ENCODE results near the gene TCEA2.
A peak's percentile ranks its signal among the peaks of the same experiment; 100 is the strongest.

The TCEA2 gene

DNA sequence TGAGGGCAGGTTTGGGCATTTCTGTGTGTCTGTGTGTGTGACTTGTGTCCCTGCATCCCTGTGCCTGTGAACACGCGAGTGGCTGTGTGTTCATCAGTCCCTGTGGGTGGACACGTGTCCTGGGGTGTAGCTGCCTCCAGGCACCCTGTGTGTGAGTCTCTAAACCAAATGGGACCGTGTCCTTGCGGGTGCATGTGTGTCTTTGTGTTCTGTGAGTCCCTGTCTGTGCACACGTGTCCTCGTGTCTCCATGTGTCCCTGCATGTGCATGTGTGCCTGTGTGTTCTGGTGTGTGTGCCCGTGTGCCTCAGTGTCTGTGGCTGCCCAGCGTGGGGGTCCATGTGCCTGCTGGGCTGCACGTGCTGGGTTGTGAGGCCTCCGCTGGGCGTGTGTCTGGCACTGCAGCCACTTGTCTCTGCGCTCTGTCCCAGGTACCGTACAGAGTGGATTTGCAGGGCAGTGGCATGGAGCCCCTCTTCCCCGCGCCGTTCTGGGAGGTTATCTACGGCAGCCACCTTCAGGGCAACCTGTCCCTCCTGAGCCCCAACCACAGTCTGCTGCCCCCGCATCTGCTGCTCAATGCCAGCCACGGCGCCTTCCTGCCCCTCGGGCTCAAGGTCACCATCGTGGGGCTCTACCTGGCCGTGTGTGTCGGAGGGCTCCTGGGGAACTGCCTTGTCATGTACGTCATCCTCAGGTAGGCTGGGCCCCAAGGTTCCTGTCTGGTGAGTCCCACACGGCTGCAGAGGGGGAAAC is 29.4 kb downstream of the TCEA2 start:
- H3K36me3 ChIP-seq (ENCODE audit: control insufficient read depth in 1 of 2, insufficient read depth in 2 of 2, low read depth in 1 of 2, low read length in 2 of 2), result no peaks in the 10 kb centered on the region
- H3K9ac ChIP-seq (ENCODE audit: low read length), result no peak overlapping the region
- no peak for DNase-seq
- no peak overlapping the region for H2BK12ac ChIP-seq (ENCODE audit: low read length in 2 of 2)
- H3K4me1 ChIP-seq (ENCODE audit: control insufficient read depth, insufficient read depth, low read depth, low read length), result no peaks in the 10 kb centered on the region
- no peak overlapping the region for H3K27ac ChIP-seq (ENCODE audit: low read length, poor library complexity, severe bottlenecking)
- no peak overlapping the region for H2AK5ac ChIP-seq (ENCODE audit: low read length, severe bottlenecking)
- H3K27me3 ChIP-seq (ENCODE audit: control insufficient read depth in 1 of 2, insufficient read depth in 1 of 2, low read length in 2 of 2), result peaks cover 34 to 53% of the 10 kb centered on the region in 2 experiments
- no peak overlapping the region for H3K23ac ChIP-seq (ENCODE audit: low read length in 2 of 2)
- H3K4me2 ChIP-seq (ENCODE audit: low read length, poor library complexity, severe bottlenecking), result no peak overlapping the region
- H4K8ac ChIP-seq (ENCODE audit: low read length), result no peak overlapping the region
- H3K18ac ChIP-seq (ENCODE audit: low read depth in 1 of 2, low read length in 2 of 2), result no peak overlapping the region
- no peak overlapping the region for H2AFZ ChIP-seq (ENCODE audit: low read depth, low read length)
- H3K14ac ChIP-seq (ENCODE audit: low read length in 2 of 2), result no peak overlapping the region
- H3K4ac ChIP-seq (ENCODE audit: low read depth in 1 of 2, low read length in 2 of 2), result no peak overlapping the region
- H4K91ac ChIP-seq (ENCODE audit: low read length), result no peak overlapping the region
- H3K79me1 ChIP-seq (replicated peaks; ENCODE audit: low read length, poor library complexity, severe bottlenecking), result no peaks in the 10 kb centered on the region
- no peaks in the 10 kb centered on the region for H3K9me3 ChIP-seq (ENCODE audit: control insufficient read depth, low read length)
- H2BK5ac ChIP-seq (ENCODE audit: low read depth, low read length, poor library complexity, severe bottlenecking), result no peak overlapping the region
- H2BK120ac ChIP-seq (ENCODE audit: low read depth, low read length), result no peak overlapping the region
- 84% methylated on average over 27 of the region's 27 CpGs for WGBS
- no peak overlapping the region for H2BK15ac ChIP-seq (ENCODE audit: low read depth, poor library complexity, severe bottlenecking)
- H3K4me3 ChIP-seq (ENCODE audit: insufficient read depth in 1 of 2, low read depth in 1 of 2, low read length in 2 of 2), result no peak overlapping the region

- H2AK5ac ChIP-seq (ENCODE audit: low read length, severe bottlenecking), result no peak overlapping the region
- H3K4ac ChIP-seq (ENCODE audit: low read depth in 1 of 2, low read length in 2 of 2), result no peak overlapping the region
- H3K27ac ChIP-seq (ENCODE audit: low read length, poor library complexity, severe bottlenecking), result no peak overlapping the region
- peaks cover 28 to 48% of the 10 kb centered on the region in 2 experiments for H3K27me3 ChIP-seq (ENCODE audit: control insufficient read depth in 1 of 2, insufficient read depth in 1 of 2, low read length in 2 of 2)
- no peaks in the 10 kb centered on the region for H3K9me3 ChIP-seq (ENCODE audit: control insufficient read depth, low read length)
- H3K79me1 ChIP-seq (replicated peaks; ENCODE audit: low read length, poor library complexity, severe bottlenecking), result no peaks in the 10 kb centered on the region
- H2BK12ac ChIP-seq (ENCODE audit: low read length in 2 of 2), result no peak overlapping the region
- H3K4me3 ChIP-seq (ENCODE audit: insufficient read depth in 1 of 2, low read depth in 1 of 2, low read length in 2 of 2), result no peak overlapping the region
- WGBS, result 45% methylated on average over 9 of the region's 9 CpGs
- no peak overlapping the region for H3K4me2 ChIP-seq (ENCODE audit: low read length, poor library complexity, severe bottlenecking)
- H2BK120ac ChIP-seq (ENCODE audit: low read depth, low read length), result no peak overlapping the region
- H3K18ac ChIP-seq (ENCODE audit: low read depth in 1 of 2, low read length in 2 of 2), result no peak overlapping the region
- no peak overlapping the region for H3K14ac ChIP-seq (ENCODE audit: low read length in 2 of 2)
- no peak overlapping the region for H4K91ac ChIP-seq (ENCODE audit: low read length)
- no peak overlapping the region for H2AFZ ChIP-seq (ENCODE audit: low read depth, low read length)
- no peaks in the 10 kb centered on the region for H3K36me3 ChIP-seq (ENCODE audit: control insufficient read depth in 1 of 2, insufficient read depth in 2 of 2, low read depth in 1 of 2, low read length in 2 of 2)
- H2BK5ac ChIP-seq (ENCODE audit: low read depth, low read length, poor library complexity, severe bottlenecking), result no peak overlapping the region
- H4K8ac ChIP-seq (ENCODE audit: low read length), result no peak overlapping the region
- DNase-seq, result no peak
- H2BK15ac ChIP-seq (ENCODE audit: low read depth, poor library complexity, severe bottlenecking), result no peak overlapping the region
- no peak overlapping the region for H3K23ac ChIP-seq (ENCODE audit: low read length in 2 of 2)
- no peaks in the 10 kb centered on the region for H3K4me1 ChIP-seq (ENCODE audit: control insufficient read depth, insufficient read depth, low read depth, low read length)
- H3K9ac ChIP-seq (ENCODE audit: low read length), result no peak overlapping the region
Observed at GRCh38 chr20:64093013-64093503, 30.1 kb downstream of the TCEA2 start.

- Histone ChIP-seq H3K36me3 (ENCODE audit: control insufficient read depth in 1 of 2, insufficient read depth in 2 of 2, low read depth in 1 of 2, low read length in 2 of 2) (peaks cover 0 to 10% of the 10 kb centered on the region in 2 experiments), H3K4me2 (ENCODE audit: low read length, poor library complexity, severe bottlenecking) (no peak overlapping the region), H2BK5ac (ENCODE audit: low read depth, low read length, poor library complexity, severe bottlenecking) (no peak overlapping the region), H3K4ac (ENCODE audit: low read depth in 1 of 2, low read length in 2 of 2) (no peak overlapping the region), H3K23ac (ENCODE audit: low read length in 2 of 2) (no peak overlapping the region), H2BK15ac (ENCODE audit: low read depth, poor library complexity, severe bottlenecking) (no peak overlapping the region), H3K14ac (ENCODE audit: low read length in 2 of 2) (no peak overlapping the region), H3K9me3 (ENCODE audit: control insufficient read depth, low read length) (no peaks in the 10 kb centered on the region), H4K91ac (ENCODE audit: low read length) (no peak overlapping the region), H2BK120ac (ENCODE audit: low read depth, low read length) (no peak overlapping the region), H3K9ac (ENCODE audit: low read length) (no peak overlapping the region), H2AFZ (ENCODE audit: low read depth, low read length) (no peak overlapping the region), H3K4me1 (ENCODE audit: control insufficient read depth, insufficient read depth, low read depth, low read length) (no peaks in the 10 kb centered on the region), H3K4me3 (ENCODE audit: insufficient read depth in 1 of 2, low read depth in 1 of 2, low read length in 2 of 2) (no peak overlapping the region), H3K27me3 (ENCODE audit: control insufficient read depth in 1 of 2, insufficient read depth in 1 of 2, low read length in 2 of 2) (peaks cover 18 to 35% of the 10 kb centered on the region in 2 experiments), H3K27ac (ENCODE audit: low read length, poor library complexity, severe bottlenecking) (no peak overlapping the region), H2BK12ac (ENCODE audit: low read length in 2 of 2) (no peak overlapping the region), H3K79me1 (replicated peaks; ENCODE audit: low read length, poor library complexity, severe bottlenecking) (no peaks in the 10 kb centered on the region), H4K8ac (ENCODE audit: low read length) (no peak overlapping the region), H2AK5ac (ENCODE audit: low read length, severe bottlenecking) (no peak overlapping the region), H3K18ac (ENCODE audit: low read depth in 1 of 2, low read length in 2 of 2) (no peak overlapping the region)
- 79% methylated on average over 4 of the region's 4 CpGs for WGBS
- no peak for DNase-seq
Observed at GRCh38 chr20:64095455-64095854, 32.5 kb downstream of the TCEA2 start.

DNA sequence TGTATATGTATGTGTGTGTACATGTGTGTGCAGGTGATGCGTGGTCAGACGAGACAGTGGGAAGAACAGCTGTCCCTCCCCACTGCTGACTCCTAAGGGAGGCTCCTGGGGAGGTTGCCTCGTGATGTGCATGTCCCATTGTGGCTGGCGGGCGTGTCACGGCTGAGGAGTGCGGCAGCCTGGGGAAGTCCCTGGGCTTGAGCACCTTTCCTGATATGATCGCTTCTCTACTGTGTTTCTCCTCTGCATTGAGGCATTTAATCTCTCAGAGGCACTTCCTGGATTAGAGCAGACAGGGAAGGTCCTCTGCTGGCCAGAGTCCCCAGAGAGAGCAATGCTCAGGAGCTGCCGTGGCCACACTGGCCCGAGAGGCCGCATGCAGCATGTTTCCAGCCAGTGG is 32.9 kb downstream of the TCEA2 start:
- H2BK12ac ChIP-seq (ENCODE audit: low read length in 2 of 2), result no peak overlapping the region
- no peak overlapping the region for H2BK5ac ChIP-seq (ENCODE audit: low read depth, low read length, poor library complexity, severe bottlenecking)
- peak overlapping the region in 1 of 2 experiments; percentile 31 for H3K14ac ChIP-seq (ENCODE audit: low read length in 2 of 2)
- no peak overlapping the region for H3K18ac ChIP-seq (ENCODE audit: low read depth in 1 of 2, low read length in 2 of 2)
- no peak overlapping the region for H2BK120ac ChIP-seq (ENCODE audit: low read depth, low read length)
- no peaks in the 10 kb centered on the region for H3K9me3 ChIP-seq (ENCODE audit: control insufficient read depth, low read length)
- no peak overlapping the region for H3K4me3 ChIP-seq (ENCODE audit: insufficient read depth in 1 of 2, low read depth in 1 of 2, low read length in 2 of 2)
- no peak overlapping the region for H4K91ac ChIP-seq (ENCODE audit: low read length)
- no peak overlapping the region for H3K27ac ChIP-seq (ENCODE audit: low read length, poor library complexity, severe bottlenecking)
- no peak overlapping the region for H3K23ac ChIP-seq (ENCODE audit: low read length in 2 of 2)
- H2AFZ ChIP-seq (ENCODE audit: low read depth, low read length), result no peak overlapping the region
- H3K4ac ChIP-seq (ENCODE audit: low read depth in 1 of 2, low read length in 2 of 2), result no peak overlapping the region
- H4K8ac ChIP-seq (ENCODE audit: low read length), result no peak overlapping the region
- 90% methylated on average over 11 of the region's 11 CpGs for WGBS
- peaks cover 22 to 39% of the 10 kb centered on the region in 2 experiments for H3K27me3 ChIP-seq (ENCODE audit: control insufficient read depth in 1 of 2, insufficient read depth in 1 of 2, low read length in 2 of 2)
- H2AK5ac ChIP-seq (ENCODE audit: low read length, severe bottlenecking), result no peak overlapping the region
- H3K79me1 ChIP-seq (replicated peaks; ENCODE audit: low read length, poor library complexity, severe bottlenecking), result no peaks in the 10 kb centered on the region
- H2BK15ac ChIP-seq (ENCODE audit: low read depth, poor library complexity, severe bottlenecking), result no peak overlapping the region
- no peak overlapping the region for H3K9ac ChIP-seq (ENCODE audit: low read length)
- no peak for DNase-seq
- H3K4me1 ChIP-seq (ENCODE audit: control insufficient read depth, insufficient read depth, low read depth, low read length), result no peaks in the 10 kb centered on the region
- H3K36me3 ChIP-seq (ENCODE audit: control insufficient read depth in 1 of 2, insufficient read depth in 2 of 2, low read depth in 1 of 2, low read length in 2 of 2), result peaks cover 0 to 10% of the 10 kb centered on the region in 2 experiments
- no peak overlapping the region for H3K4me2 ChIP-seq (ENCODE audit: low read length, poor library complexity, severe bottlenecking)

Measured in mesenchymal stem cell (in vitro differentiated cells and primary cell).